OCI-LY7 (cell line): ENCODE results near the gene MED22. TPM values are rescaled to one million over a fixed set of nuclear protein-coding genes. Genes with fewer than 3 reads are reported as not detected.

ENCODE experiments used
- BruUV-seq: library from RNA; stranded (reverse); fragments of 400-500 nt; replicated peaks from 2 replicates; lab custom pipeline; 2021; lab: Mats Ljungman, UMichigan
- CTCF ChIA-PET: fragments of 300-600 bp; sonication (Branson Sonifier 250); formaldehyde crosslinking; loops from one replicate; lab custom pipeline; 2022; ENCODE audit warnings: antibody characterized with exemption; ENCODE audit not compliant: unreplicated experiment; lab: Charles Lee
- POLR2A ChIA-PET: fragments of 300-600 bp; sonication (Branson Sonifier 250); formaldehyde crosslinking; loops from one replicate; lab custom pipeline; 2022; ENCODE audit warnings: antibody characterized with exemption; lab: Charles Lee
- DNase-seq: peaks from one replicate; pipeline ENCODE4 v3.0.0-alpha.2; 2015; ENCODE audit warnings: low spot score
- H2AFZ ChIP-seq: fragments of 200-600 bp; sonication (generic), shearing (Covaris generic); 2 replicates; pipeline ENCODE4 v1.6.1; 2014; ENCODE audit warnings: mild to moderate bottlenecking, antibody characterized with exemption, low read length, moderate library complexity
- H3K27ac ChIP-seq: fragments of 200-600 bp; sonication (generic); 2 replicates; pipeline ENCODE4 v1.5.1; 2014; ENCODE audit warnings: mixed run types, low read depth, mild to moderate bottlenecking, moderate library complexity, low read length, inconsistent platforms; ENCODE audit not compliant: poor library complexity, severe bottlenecking
- H3K36me3 ChIP-seq: fragments of 200-600 bp; sonication (generic); 2 replicates; pipeline ENCODE4 v1.6.1; 2014; ENCODE audit warnings: mild to moderate bottlenecking, antibody characterized with exemption, low read length, moderate library complexity, mixed read lengths; ENCODE audit not compliant: insufficient read depth
- H3K4me1 ChIP-seq: fragments of 200-600 bp; sonication (generic); 2 replicates; pipeline ENCODE4 v1.5.1; 2014; ENCODE audit warnings: mild to moderate bottlenecking, low read length; ENCODE audit not compliant: insufficient read depth, poor library complexity, severe bottlenecking
- H3K4me2 ChIP-seq: fragments of 200-600 bp; sonication (generic); 2 replicates; pipeline ENCODE4 v1.6.1; 2014; ENCODE audit warnings: mild to moderate bottlenecking, low read length
- H3K4me3 ChIP-seq: fragments of 200-600 bp; sonication (generic); 2 replicates; pipeline ENCODE4 v1.5.1; 2014; ENCODE audit warnings: mild to moderate bottlenecking, low read depth, low read length; ENCODE audit not compliant: poor library complexity, severe bottlenecking
- H3K79me2 ChIP-seq: fragments of 200-600 bp; sonication (generic); 2 replicates; pipeline ENCODE4 v1.6.1; 2016; ENCODE audit warnings: low read depth, mild to moderate bottlenecking, low read length, moderate library complexity, mixed read lengths; ENCODE audit not compliant: insufficient read depth
- H3K9me2 ChIP-seq: fragments of 200-600 bp; sonication (generic); 2 replicates; pipeline ENCODE4 v1.6.1; 2016; ENCODE audit warnings: mild to moderate bottlenecking, low read length, mixed read lengths; ENCODE audit not compliant: insufficient read depth
- H3K9me3 ChIP-seq: fragments of 200-600 bp; sonication (generic); 2 replicates; pipeline ENCODE4 v1.6.1; 2014; ENCODE audit warnings: mild to moderate bottlenecking, mixed run types, low read length, mixed read lengths
- H4K20me1 ChIP-seq: fragments of 200-600 bp; sonication (generic); 2 replicates; pipeline ENCODE4 v1.6.1; 2014; ENCODE audit warnings: mild to moderate bottlenecking, antibody characterized with exemption, low read length, moderate library complexity, mixed read lengths; ENCODE audit not compliant: insufficient read depth
- EZH2phosphoT487 ChIP-seq: fragments of 200-600 bp; sonication (generic); IDR thresholded peaks from 2 replicates; pipeline ENCODE4 v1.6.1; 2018; ENCODE audit warnings: low read depth, borderline replicate concordance, mild to moderate bottlenecking, mixed run types, antibody characterized with exemption, low read length, moderate library complexity, mixed read lengths
- intact Hi-C: fragments of 100-400 bp; cut with micrococcal nuclease; formaldehyde crosslinking; loops from one replicate; pipeline ENCODE4 v1.10.0; 2022; ENCODE audit not compliant: unreplicated experiment
- total RNA-seq, 2 experiments: library from RNA; depleted of rRNA in 1 of 2; stranded (reverse); fragments of >200 nt in 1 of 2; shearing (Covaris generic) in 1 of 2; gene quantifications; 2 replicates each; pipeline ENCODE4 v1.2.3, GENCODE V29; 2014 to 2022
- TF ChIP-seq, protein P1 (sequence below): fragments of 200-600 bp; sonication (generic); conservative IDR thresholded peaks from 2 replicates; pipeline ENCODE4 v1.5.1; 2014; ENCODE audit warnings: mild to moderate bottlenecking, antibody characterized with exemption, low read length, moderate library complexity, mixed read lengths

The MED22 gene
- total RNA-seq, 2 experiments from 2014 or later = 52.0 to 62.1 TPM

DNA sequence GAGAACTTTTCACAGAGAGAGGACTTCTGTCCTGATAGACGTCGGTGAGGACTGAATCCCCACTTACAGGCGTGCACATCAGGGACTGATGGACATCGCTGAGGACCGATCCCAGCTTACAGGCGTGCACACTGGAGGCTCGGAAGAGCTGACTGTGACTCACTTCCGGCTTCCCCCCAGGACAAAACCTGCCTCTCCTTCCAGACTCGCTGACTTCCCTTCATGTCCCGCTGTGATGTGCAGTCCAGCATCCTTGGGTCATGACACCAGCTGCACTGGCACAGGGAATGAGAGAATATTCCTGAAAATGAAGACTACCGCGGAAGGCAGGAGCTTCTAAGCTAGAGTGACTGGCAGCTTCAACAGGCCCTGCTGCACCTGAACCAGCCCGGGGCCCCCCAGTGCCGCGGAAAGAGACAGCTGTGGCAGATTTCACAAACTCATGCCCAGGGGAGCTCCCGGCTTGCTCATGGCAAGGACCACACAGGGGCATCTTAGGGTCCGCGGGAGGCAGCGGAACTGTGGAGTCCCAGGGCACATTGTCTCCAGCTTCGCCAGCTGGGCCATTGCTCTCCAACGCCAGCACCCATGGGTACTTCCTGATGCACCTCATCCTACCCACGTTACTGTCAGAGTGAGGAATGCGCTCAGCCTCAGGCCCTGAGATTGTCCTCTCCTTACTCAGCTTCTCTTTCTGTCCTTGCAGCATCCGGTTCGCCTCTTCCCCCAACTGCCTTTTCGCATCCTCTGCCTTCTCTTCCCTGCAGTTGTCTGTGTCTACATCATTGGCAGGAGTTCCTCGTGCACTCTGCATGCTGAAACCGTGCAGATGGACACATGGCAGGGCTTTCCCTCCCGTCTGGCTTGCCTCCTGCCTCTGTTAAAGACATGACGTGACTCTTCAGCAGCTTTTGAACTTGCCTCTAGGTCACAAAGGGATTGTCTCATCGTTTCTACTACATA is 41.4 kb downstream of the MED22 start:
- no peak for DNase-seq
- no peak overlapping the region for H2AFZ ChIP-seq
- intact Hi-C loops = no loop called here

DNA sequence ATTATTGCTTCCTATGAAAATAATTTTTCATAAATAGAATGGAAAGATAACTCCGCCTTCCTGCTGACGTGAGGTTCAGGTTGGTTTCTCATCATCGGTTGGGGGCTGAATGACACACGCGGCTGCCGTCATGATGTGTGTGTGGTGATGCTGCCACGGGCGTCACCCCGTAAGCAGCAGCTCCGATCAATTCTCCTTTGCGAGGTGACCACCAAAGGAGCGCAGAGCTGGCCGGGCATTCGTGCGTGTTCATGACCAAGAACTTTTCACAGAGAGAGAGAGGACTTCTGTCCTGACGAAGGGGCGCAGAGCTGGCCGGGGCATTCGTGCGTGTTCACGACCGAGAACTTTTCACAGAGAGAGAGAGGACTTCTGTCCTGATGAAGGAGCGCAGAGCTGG is 42.2 kb downstream of the MED22 start:
- no peaks in the 10 kb centered on the region for H4K20me1 ChIP-seq
- intact Hi-C loops = no loop called here
- no peaks in the 10 kb centered on the region for H3K79me2 ChIP-seq
- H3K4me1 ChIP-seq = no peaks in the 10 kb centered on the region
- no peaks in the 10 kb centered on the region for H3K36me3 ChIP-seq
- TF ChIP-seq EZH2phosphoT487 = no peak
- TF ChIP-seq, protein P1, sequence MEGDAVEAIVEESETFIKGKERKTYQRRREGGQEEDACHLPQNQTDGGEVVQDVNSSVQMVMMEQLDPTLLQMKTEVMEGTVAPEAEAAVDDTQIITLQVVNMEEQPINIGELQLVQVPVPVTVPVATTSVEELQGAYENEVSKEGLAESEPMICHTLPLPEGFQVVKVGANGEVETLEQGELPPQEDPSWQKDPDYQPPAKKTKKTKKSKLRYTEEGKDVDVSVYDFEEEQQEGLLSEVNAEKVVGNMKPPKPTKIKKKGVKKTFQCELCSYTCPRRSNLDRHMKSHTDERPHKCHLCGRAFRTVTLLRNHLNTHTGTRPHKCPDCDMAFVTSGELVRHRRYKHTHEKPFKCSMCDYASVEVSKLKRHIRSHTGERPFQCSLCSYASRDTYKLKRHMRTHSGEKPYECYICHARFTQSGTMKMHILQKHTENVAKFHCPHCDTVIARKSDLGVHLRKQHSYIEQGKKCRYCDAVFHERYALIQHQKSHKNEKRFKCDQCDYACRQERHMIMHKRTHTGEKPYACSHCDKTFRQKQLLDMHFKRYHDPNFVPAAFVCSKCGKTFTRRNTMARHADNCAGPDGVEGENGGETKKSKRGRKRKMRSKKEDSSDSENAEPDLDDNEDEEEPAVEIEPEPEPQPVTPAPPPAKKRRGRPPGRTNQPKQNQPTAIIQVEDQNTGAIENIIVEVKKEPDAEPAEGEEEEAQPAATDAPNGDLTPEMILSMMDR = no peak
- BruUV-seq = no TSS peak
- no peak overlapping the region for H2AFZ ChIP-seq
- H3K9me3 ChIP-seq = 0 out of 2 replicates have a peak, but pooled peaks cover 4% of the 10 kb centered on the region
- DNase-seq = no peak
- no peak overlapping the region for H3K4me3 ChIP-seq
- H3K4me2 ChIP-seq = no peak overlapping the region
- H3K27ac ChIP-seq = no peak overlapping the region
- ChIA-PET POLR2A (no interaction called here), CTCF (no interaction called here)
- H3K9me2 ChIP-seq = no peaks in the 10 kb centered on the region

More for the DNA sequence above, 41.4 kb downstream of the MED22 start:
- Histone ChIP-seq H3K4me3 (no peak overlapping the region), H3K4me2 (no peak overlapping the region), H4K20me1 (no peaks in the 10 kb centered on the region), H3K36me3 (no peaks in the 10 kb centered on the region), H3K9me2 (no peaks in the 10 kb centered on the region), H3K27ac (no peak overlapping the region), H3K4me1 (no peaks in the 10 kb centered on the region), H3K79me2 (no peaks in the 10 kb centered on the region), H3K9me3 (0 out of 2 replicates have a peak, but pooled peaks cover 4% of the 10 kb centered on the region)
- no TSS peak for BruUV-seq
- POLR2A ChIA-PET = interaction anchor here (0.8 to 1.0 kb wide), 2 partner anchors 18 to 29 kb away, joined by 3 read pairs; partner anchors contain the start of gene SURF6
- CTCF ChIA-PET = no interaction called here
- TF ChIP-seq, protein P1 = no peak
- TF ChIP-seq EZH2phosphoT487 = no peak
